A172 (cell line): Measurements from ENCODE around the gene FAM240B. TPM values are rescaled to one million over a fixed set of nuclear protein-coding genes. Genes with fewer than 3 reads are reported as not detected.
A peak's percentile ranks its signal among the peaks of the same experiment; 100 is the strongest.

Source experiments
- DNase-seq: peaks from one replicate; pipeline ENCODE4 v3.0.0-alpha.2; 2015; ENCODE audit warnings: low spot score
- total RNA-seq: library from RNA; depleted of rRNA; stranded (reverse); fragments of >200 nt; shearing (Covaris generic); gene quantifications from 2 replicates; pipeline ENCODE4 v1.2.3, GENCODE V29; 2014

FAM240B gene
- total RNA-seq, 1 experiment from 2014 or later, result not detected

DNA sequence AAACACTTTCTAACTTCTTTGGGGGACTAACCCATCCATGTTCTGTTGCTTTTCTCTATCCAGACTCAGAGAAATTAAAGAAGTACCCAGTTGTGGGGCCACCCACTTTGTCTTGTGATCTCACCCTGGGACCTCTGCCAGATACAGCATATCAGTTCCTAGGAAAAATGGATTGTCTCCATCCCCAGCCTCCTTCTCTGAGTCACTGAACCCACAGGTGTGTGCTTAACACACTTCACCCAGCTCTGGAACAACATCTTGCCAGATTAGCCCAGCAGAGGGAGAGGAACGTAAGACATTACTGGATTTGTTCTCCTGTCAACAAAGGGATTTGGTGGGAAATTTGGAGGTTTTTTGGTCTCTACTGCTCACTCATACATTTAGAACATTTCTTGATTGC lies 19.2 kb downstream of the FAM240B start:
- DNase-seq, result peak; percentile 88

DNA sequence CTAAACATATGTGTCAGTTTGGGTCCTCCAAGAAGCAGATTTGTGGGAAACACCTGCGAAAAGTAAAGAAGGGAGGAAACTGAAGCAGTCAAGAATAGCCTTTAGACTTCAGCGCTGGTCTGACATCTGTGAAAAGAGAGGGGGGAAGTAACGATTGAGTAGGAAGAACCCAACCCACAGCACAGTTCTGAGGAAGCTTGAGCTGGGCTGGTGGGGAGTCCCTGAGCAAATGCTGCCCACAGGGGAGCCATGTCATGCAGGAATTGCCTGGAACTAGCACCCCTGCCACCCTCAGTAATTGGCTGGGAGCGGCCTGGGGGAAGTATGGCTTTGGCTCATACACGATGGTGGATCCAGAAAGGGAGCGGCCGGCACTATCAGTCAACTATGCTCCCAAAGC lies 20.6 kb downstream of the FAM240B start:
- no peak for DNase-seq

DNA sequence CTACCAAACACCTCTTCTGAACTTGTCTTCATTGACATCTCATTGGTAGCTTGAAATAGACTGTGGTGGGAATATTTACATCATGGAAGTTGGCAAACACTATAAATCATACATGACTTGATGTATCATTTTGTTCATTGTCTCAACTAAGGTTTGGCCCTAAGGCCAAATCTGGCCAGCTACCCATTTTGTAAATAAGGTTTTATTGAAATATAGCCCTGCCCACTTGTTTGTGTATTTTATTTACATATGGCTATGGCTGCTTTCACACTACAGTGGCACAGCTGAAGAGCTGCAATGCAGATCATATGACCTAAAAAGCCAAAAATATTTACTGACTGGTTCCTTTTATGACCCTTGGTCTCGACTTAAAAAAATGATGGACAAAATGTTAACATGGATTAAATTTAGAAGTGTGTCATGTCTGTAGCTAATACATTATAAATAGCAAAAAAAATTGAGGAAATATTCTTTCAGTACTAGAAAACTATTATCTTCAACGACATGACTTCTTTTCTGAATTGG lies 22.1 kb downstream of the FAM240B start:
- no peak for DNase-seq

DNA sequence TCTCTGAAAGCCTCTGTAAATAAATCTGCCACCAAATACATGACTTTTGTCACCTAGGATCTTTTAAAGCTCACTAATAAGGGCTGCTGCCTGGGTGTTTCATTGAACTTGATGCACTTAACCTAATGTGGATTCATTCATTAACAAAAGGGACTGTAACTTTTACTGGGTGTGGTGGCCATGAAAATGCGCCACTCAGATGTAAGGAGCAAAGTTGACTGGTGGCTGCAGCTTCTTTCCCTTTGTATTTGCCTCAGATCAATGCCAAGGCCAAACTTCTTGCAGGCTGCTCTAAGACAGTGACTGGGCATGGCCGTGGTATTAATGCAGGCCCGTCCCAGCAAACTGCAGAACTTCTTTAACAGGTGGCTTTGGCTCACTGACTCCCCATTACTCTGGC lies 22.9 kb downstream of the FAM240B start:
- DNase-seq, result no peak

DNA sequence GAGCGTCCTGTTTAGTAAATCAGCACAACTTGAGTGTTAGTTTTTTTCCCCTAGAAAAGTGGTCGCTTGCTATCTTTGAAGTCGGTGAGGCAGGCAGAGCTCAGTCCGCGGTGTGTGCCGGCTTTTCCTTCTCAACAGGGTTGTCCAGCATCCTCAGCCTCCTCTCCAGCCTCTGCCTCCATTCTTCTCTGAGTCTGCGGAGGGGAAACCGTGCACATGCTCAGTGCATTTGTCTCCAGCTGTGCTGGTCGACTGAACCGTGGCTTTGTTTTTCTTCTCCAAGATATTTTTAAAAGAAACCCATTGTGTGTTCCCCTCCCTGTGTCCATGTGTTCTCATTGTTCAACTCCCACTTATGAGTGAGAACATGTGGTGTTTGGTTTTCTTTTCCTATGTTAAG lies 25.3 kb downstream of the FAM240B start:
- DNase-seq, result no peak

DNA sequence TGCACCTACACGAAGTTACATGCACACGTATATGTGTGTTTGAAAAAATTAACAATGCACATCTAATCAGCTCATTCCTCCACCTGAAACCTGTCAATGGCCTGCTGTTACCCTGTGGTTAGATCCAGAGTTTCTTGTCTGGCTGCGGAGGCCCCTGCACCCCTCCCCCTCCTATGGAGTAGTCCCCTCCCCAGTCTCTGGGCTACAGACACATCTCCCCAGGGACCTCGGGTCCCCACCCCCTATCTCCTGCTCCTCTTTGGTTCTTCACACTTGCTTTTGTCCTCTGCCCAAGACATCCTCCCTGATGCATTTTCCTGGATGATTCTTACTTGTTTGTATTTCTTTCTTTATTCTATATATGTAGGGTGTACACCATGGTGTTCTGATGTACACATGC lies 27.2 kb downstream of the FAM240B start:
- DNase-seq, result no peak

DNA sequence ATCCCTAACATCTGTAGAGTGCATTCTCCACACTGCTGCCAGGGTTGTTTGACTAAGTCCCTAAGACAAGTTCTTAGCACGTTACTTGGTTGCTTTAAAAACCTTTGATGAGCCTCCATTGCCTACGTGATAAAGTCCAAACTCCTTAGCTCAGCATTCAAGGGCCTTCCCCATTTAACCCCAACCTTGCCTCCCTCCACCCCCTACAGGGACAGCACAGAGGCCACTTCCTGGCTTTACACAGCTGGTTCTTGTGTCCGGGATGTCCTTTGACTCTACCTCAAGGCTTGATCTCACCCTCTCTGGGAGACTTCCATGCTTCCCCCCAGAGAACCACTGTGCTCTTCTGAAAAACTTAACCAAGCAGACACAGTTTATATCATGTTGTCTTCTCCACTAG lies 29.4 kb downstream of the FAM240B start:
- no peak for DNase-seq

DNA sequence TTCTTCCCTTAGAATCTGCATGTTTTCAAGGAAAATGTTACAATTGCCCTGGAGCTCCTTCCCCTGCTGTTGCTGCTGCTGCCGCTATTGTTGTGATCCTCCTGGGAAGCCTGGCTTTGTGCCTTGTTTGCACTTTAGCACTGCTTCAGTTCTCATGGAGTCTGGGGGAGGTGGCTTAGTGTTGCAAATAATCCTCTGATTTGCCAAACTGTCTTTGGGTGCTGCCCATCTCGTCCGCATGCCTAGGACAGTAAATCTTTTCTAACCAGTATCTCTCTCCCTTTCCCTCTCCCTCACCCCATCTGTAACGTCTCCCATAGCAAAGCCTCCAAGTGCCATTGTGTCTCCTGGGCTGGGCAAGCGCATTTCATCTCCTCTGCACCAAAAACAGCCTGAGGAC lies 30.3 kb downstream of the FAM240B start:
- DNase-seq, result peak; percentile 26

DNA sequence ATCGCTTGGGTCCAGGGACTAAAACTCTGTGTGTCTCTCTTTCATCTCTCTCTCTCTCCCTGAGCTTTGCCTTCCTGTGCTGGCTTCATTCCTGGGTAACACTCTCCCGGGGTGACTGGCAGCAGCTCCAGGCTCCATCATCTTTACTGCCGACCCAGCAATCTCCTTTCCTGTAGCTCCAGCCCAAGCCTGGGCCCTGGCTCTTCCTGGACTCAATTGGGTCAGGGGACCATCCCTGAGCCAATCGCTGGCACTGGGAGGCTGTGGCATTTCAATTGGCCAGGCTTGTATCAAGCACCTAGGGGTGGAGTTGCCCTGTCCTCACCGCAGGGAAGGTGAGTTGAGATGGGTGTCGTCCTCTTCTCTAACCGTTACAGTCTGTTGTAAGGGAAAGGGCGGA lies 31.9 kb downstream of the FAM240B start:
- DNase-seq, result no peak

DNA sequence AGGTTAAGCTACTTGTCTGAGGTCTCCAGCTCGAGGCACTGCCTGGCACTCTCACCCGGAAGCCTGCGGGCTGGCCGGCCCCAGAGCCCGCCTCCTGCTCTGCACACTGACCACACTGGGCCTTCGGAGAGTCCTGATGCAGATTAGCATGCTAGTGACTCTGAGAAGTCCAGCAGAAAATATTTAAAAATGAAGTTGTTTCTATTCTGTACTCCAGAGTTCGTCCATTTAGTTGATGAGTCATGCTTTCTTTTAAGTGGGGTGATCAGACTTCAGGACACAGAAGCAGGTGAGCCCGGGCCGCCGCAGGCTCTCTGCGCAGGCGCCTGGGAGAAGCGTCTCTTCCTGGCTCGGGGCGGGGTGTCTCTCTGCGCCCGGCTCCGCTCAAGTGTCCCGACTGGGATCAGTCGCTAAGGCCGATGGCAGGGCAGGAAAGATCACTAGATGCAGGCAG lies 32.5 kb downstream of the FAM240B start:
- no peak for DNase-seq

DNA sequence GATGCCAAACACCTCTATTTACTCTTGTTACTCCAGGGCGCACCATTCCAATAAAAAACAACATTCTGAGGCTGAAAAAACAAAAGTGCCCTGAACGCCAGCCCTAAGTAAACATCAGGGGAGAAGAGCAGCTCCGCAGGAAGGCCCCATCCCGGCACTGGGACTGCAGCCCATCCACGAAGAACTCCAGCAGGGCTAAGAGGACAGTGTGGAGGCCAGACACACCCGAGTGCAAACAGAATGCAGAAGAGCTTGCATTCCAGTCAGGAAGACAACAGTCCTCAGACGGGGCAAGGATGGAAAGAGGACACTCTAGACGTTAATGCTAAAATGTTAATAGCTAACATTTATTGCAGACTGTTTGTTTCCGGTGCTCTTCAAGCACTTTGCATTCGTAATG lies 33.0 kb downstream of the FAM240B start:
- no peak for DNase-seq

DNA sequence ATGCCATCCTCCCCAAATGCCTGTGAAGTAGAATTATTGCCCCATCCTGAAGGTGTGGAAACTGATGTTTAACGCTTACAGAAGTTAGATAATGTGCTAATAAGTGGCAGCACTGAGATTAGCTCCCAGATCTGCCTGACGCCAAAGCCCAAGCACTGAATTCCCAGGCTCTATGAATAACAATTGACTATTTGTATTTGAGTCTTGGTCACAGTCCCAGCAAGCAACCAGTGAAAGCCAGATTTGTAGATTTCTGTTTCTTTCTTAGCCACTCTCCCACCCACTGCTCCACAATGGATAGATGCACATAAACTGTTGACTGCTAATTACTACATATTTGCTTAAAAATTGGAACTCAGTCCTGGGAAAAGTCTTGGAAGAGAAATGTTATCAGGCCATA lies 34.4 kb downstream of the FAM240B start:
- no peak for DNase-seq

DNA sequence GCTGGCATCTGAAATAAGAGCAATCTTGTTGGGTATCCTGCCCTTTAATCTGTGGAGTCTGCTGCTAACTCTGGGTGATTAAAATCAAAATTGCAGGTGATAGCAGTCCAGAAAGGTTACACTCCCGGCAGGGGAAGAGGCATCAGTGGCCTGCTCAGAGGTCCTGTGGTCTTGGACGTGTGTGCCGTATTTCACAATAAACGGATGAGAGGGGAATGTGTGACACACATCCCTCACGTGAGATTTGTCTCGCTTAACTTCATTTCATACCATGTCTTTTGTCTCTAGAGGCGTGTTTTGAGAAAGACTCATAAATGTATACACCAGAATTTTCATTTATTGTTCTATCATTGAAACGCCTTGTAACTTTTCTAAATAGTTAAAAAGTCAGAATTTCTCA lies 36.6 kb downstream of the FAM240B start:
- DNase-seq, result no peak

DNA sequence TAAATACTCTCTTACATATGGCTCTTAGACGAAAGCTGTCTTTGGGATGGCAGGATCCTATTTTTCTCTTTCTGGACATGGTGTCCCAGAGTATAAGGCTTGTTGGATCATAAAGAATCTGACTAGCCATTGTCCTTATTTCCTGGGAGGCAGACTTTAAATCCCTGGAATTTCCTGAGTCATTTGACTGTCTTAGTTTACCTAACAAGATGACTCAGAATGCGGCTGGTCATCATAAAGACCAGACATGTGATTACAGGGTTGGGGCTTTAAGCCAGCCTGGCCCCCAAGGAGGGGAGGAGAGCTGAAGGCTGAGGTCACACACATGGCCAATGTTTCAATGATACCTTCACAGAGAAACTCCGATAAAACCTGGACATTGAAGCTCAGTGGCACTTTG lies 37.2 kb downstream of the FAM240B start:
- DNase-seq, result peak; percentile 93

DNA sequence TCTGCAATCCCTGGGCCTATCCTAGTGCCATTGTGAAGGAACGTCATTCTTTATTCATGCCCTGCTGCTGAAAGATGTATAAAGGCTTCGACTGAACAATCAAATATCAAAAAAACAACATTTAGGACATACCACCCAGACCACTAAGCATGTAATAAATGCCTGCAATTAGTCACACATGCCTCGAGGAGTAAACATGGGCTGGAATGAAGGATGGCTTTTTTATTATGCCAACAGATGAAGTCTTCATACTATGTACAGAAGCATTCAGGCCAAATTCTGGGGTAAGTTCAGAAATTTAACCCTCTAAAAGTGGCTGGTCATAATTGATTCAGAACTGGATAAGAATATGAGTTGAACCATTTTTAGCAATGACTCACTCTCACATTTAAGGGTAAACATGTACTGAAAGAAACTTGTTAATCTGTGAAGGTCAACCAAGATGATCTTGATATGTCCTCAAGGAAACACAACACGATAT lies 38.1 kb downstream of the FAM240B start:
- peak; percentile 48 for DNase-seq

DNA sequence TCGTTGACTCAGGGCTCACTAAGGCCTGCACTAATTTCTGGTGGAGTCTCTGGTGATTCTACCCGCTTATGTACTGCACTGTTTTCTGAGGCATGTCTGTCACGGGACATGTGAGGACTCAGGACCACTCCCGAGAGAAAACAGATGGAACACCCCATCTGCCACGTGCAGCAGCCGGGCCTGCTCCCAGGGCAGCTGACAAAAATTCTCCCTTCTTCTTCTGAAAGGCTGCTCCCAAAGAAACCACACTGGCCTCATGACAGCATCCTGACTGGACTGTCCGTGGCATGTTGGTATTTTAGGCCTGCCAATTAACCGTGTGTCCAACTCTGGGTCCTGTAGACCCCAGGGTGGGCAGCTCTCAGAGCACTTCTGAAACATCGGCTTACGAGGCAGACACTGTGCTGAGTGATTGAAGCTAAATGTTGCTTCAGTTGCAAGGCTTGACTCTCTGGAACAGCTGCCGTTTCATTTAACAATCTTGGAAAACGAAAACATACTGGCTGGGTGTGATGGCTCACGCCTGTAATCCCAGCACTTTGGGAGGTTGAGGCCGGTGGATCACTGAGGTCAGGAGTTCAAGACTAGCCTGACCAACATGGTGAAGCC lies 39.0 kb downstream of the FAM240B start:
- no peak for DNase-seq

DNA sequence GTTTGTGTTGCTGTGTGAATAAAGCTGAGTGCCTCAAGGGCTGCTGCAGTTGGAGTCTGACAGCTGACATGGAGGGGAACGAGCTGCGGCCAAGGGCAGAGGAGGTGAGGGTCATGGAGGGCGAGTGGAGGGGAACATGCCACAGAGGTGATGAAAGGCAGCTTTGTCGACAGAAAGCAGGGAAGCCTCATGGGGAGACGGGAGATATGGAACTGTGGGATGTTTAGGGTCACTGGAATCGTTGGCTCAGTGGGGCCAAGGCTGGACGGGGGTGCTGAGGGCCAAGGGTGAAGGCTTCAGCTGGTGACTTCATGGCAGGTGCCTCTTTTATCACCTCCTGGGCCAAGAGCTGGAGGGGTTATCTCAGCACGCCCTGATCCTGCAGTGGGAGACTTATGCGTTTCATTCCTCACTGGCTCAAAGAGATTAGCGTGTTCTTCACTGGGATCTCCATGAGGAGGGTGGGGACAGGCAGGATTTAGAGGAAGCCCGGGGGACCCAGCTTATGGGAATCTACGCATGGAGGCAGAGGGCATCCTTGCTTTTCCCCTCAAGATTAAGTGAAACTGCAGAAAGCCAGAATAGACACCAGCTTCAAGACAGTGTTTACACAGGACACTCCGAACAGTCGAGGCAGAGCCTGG lies 42.2 kb downstream of the FAM240B start:
- DNase-seq, result no peak

DNA sequence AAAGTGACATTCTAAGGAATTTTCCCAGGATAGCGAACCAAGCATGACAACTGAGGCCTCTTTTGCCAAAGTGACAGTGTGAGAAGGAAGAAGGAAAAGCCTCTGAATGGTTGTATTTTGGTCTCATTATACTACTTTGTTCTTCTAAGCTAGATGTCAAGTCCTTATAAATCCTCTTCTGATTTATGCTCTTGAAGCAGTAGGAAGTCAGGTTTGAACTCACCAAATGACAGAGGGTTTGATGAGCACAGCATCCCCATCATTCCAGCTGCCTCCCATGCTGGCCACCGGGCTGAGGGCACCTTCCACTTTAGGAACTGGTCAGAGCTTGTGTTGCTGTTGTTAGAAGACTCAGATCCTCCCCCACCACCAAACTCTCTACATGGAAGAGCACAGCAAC lies 44.1 kb downstream of the FAM240B start:
- DNase-seq, result no peak

DNA sequence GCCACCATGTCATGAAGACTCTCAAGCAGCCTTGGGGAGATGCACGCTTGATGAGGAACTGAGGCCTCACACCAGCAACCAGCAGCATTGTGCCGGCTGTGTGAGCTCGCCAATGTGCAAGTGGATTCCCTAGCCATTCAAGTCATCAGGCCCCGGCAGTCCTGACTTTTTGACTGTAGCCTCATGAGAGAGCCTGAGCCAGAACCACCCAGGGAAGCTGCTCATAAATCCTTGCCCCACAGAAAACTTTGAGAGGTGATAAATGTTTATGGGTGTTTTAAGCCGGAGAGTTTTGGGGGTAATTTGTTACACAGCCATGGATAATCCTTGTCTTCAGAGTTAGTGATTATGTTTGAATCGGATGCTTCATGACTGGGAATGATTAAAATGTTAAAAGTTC lies 44.7 kb downstream of the FAM240B start:
- no peak for DNase-seq

DNA sequence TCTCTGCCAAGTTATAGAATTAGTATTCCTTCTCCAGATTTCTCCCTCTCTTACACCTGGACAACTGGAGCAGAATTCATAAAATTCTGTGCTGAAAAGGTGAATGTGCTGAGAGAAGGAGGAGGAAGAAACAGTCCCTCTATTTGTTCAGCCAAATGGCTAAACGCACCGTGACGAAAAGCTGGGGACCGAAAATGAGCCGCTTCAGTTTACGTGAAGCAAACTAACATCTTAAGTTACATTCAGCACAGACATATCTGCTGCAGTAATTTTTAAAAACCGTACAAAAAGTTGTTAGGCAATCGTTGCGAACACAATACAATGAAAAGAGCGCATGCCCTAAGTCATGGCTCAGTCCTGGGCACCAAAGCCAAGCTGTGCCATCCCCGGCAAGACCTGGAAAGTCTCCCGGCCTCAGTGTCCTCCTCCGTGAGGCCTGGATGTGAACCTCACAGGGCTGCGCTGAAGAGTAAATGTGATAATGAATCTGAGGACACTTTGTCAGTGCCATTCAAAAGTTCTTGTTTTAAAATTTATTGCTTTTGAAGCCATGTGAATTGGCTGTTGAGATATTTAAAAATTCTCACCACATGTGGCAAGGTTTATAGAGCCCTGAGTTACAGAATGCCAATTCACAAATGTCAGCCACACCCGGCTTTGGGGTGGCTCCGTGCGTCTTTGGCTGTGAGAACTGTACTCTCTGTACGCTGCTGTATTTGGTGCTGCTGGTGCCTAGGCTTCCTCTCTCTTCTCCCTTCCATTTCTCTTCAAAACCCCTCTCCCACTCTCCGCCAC lies 46.3 kb downstream of the FAM240B start:
- DNase-seq, result no peak

DNA sequence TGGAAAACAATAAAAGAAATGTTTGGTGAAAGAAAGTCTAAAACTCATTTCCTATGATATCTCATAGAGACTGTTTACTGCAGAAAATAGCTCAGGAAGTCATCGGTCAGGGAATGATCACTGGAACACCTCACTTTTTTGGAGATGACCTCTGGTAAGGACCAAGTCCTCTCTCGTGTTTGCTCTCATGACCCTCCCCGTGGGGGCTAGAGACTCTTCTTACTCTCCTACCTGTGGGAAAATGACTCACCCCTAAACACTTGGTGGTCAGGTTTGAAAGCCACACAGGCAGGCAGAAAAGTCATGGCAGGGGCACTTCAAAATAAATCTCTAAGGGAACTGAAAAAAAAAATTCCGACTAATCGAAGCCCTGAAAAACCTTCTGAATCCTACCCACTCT lies 48.2 kb downstream of the FAM240B start:
- peak; percentile 27 for DNase-seq

DNA sequence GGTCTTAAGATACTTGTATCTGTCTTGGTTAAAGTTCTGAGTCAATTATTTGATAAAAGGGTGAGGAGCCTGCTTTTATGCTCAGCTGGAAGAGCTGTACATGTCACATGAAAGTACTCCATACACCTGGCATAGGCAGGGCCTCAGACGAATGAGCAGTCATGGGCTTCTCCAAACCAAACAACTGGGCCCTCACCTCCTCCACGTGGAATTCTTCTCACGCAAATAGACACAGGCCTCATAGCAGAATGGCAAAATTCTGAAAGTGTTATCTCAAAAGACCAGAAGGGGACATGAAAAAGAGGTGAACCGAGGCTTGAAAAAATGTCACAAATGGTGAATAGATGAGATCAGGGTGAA lies 48.6 kb downstream of the FAM240B start:
- no peak for DNase-seq
